Uterus (tissue), 2 donors: ENCODE data around the gene WNT6.

Experiments used
- POLR2A ChIP-seq, 2 donors: fragments of 450-650 bp; IDR thresholded peaks; one replicate each; pipeline ENCODE4 v1.6.1; 2016; ENCODE audit warnings: antibody characterized with exemption in 2 of 2, mild to moderate bottlenecking in 1 of 2, moderate library complexity in 1 of 2
- TF ChIP-seq, protein P1 (sequence below), 4 experiments: fragments of 200-600 bp in 2 of 4; fragments of 450-650 bp in 2 of 4; sonication (generic) in 2 of 4; IDR thresholded peaks; one replicate each; pipeline ENCODE4 v1.5.1; 2016 to 2019; ENCODE audit warnings: antibody characterized with exemption in 4 of 4, mild to moderate bottlenecking in 2 of 4, moderate library complexity in 1 of 4

DNA sequence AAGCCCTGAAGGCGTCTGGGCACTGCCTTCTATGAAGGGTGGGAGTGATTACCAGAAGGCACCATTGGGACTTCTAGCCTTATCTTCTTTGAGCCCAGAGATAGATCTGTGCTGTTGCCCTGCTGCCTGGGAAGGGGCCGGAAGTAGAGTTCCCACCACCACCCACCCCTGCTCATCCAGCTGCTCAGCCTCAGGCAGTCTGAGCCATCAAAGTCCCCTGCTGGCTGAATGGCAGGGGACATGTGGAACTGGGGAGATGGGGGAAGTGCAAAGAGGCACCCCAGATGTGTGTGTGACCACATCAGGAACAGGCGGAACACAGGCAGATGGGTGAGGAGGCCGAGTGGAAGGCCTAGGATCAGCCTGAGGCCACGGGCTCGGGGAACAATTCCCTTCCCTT lies 17.7 kb downstream of the WNT6 start:
- TF ChIP-seq, protein P1, sequence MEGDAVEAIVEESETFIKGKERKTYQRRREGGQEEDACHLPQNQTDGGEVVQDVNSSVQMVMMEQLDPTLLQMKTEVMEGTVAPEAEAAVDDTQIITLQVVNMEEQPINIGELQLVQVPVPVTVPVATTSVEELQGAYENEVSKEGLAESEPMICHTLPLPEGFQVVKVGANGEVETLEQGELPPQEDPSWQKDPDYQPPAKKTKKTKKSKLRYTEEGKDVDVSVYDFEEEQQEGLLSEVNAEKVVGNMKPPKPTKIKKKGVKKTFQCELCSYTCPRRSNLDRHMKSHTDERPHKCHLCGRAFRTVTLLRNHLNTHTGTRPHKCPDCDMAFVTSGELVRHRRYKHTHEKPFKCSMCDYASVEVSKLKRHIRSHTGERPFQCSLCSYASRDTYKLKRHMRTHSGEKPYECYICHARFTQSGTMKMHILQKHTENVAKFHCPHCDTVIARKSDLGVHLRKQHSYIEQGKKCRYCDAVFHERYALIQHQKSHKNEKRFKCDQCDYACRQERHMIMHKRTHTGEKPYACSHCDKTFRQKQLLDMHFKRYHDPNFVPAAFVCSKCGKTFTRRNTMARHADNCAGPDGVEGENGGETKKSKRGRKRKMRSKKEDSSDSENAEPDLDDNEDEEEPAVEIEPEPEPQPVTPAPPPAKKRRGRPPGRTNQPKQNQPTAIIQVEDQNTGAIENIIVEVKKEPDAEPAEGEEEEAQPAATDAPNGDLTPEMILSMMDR (IDR thresholded peaks at IDR 0.05): no peak
- no peak for TF ChIP-seq POLR2A (IDR thresholded peaks at IDR 0.05)
